IMR-90 (cell line): ENCODE data around the gene CDC42EP2. TPM values are rescaled to one million over a fixed set of nuclear protein-coding genes. Genes with fewer than 3 reads are reported as not detected.

ENCODE experiments used
- ATAC-seq: fragments of 200-7000 bp; cut with Tn5 transposase; 2 replicates; pipeline ENCODE4 v1.9.1; 2020; ENCODE audit warnings: low read depth, mild to moderate bottlenecking, moderate library complexity
- BruUV-seq: library from RNA; stranded (reverse); fragments of 400-500 nt; replicated peaks from 2 replicates; lab custom pipeline; 2021; lab: Mats Ljungman, UMichigan
- CTCF ChIA-PET: fragments of 300-600 bp; formaldehyde crosslinking; extraction: SDS; loops from one replicate; lab custom pipeline; 2021; ENCODE audit warnings: antibody characterized with exemption; lab: Yijun Ruan, JAX
- POLR2A ChIA-PET: fragments of 300-600 bp; sonication (Branson Sonifier 250); formaldehyde crosslinking; loops from one replicate; lab custom pipeline; 2022; ENCODE audit warnings: antibody characterized with exemption; ENCODE audit not compliant: unreplicated experiment; lab: Charles Lee
- DNase-seq: peaks from one replicate; pipeline ENCODE4 v3.0.0; 2013
- H2AFZ ChIP-seq: replicated peaks from 2 replicates; pipeline ENCODE3; 2013; ENCODE audit warnings: low read length, mild to moderate bottlenecking; ENCODE audit not compliant: poor library complexity
- H2AK5ac ChIP-seq: 2 replicates; pipeline ENCODE4 v1.6.1; 2013; ENCODE audit warnings: low read depth, low read length, inconsistent platforms
- H2AK9ac ChIP-seq: replicated peaks from 2 replicates; pipeline ENCODE3; 2013; ENCODE audit warnings: mild to moderate bottlenecking, low read depth, low read length, moderate library complexity; ENCODE audit not compliant: poor library complexity
- H2BK120ac ChIP-seq: 2 replicates; pipeline ENCODE4 v1.6.1; 2013; ENCODE audit warnings: low read depth, low read length, inconsistent platforms
- H2BK15ac ChIP-seq: 3 replicates; pipeline ENCODE4 v1.6.1; 2013; ENCODE audit warnings: low read depth, low read length, inconsistent platforms
- H2BK20ac ChIP-seq: 2 replicates; pipeline ENCODE4 v1.6.1; 2013; ENCODE audit warnings: low read depth, mild to moderate bottlenecking, inconsistent platforms, low read length, moderate library complexity
- H2BK5ac ChIP-seq: 2 replicates; pipeline ENCODE4 v1.6.1; 2013; ENCODE audit warnings: mild to moderate bottlenecking, low read depth, low read length, inconsistent platforms; ENCODE audit not compliant: poor library complexity, severe bottlenecking
- H3K14ac ChIP-seq: replicated peaks from 2 replicates; pipeline ENCODE4 v1.6.1; 2013; ENCODE audit warnings: low read depth, low read length, inconsistent platforms
- H3K18ac ChIP-seq: 2 replicates; pipeline ENCODE4 v1.6.1; 2013; ENCODE audit warnings: low read depth, low read length, control low read depth
- H3K23ac ChIP-seq: 2 replicates; pipeline ENCODE4 v1.6.1; 2013; ENCODE audit warnings: low read depth, low read length, inconsistent platforms
- H3K27ac ChIP-seq: 2 replicates; pipeline ENCODE4 v1.5.1; 2013; ENCODE audit warnings: mild to moderate bottlenecking, control low read depth, low read length; ENCODE audit not compliant: insufficient read depth
- H3K27me3 ChIP-seq: 2 replicates; pipeline ENCODE4 v1.6.1; 2013; ENCODE audit warnings: low read length; ENCODE audit not compliant: control insufficient read depth, insufficient read depth
- H3K36me3 ChIP-seq: 2 replicates; pipeline ENCODE4 v1.6.1; 2013; ENCODE audit warnings: low read length, mixed read lengths; ENCODE audit not compliant: control insufficient read depth, insufficient read depth
- H3K4ac ChIP-seq: 2 replicates; pipeline ENCODE4 v1.6.1; 2013; ENCODE audit warnings: low read depth, low read length, inconsistent platforms
- H3K4me1 ChIP-seq: 2 replicates; pipeline ENCODE4 v1.6.1; 2013; ENCODE audit warnings: low read length, mixed read lengths; ENCODE audit not compliant: control insufficient read depth, insufficient read depth
- H3K4me2 ChIP-seq: 2 replicates; pipeline ENCODE4 v1.6.1; 2013; ENCODE audit warnings: low read depth, mild to moderate bottlenecking, control low read depth, low read length, moderate library complexity
- H3K4me3 ChIP-seq: 2 replicates; pipeline ENCODE4 v1.5.1; 2013; ENCODE audit warnings: low read depth, mild to moderate bottlenecking, control low read depth, low read length, moderate library complexity; ENCODE audit not compliant: insufficient read depth
- H3K56ac ChIP-seq: 2 replicates; pipeline ENCODE4 v1.6.1; 2013; ENCODE audit warnings: low read length, inconsistent platforms; ENCODE audit not compliant: insufficient read depth; ENCODE audit errors: extremely low read depth
- H3K79me1 ChIP-seq, 2 experiments: 2 replicates each; pipeline ENCODE4 v1.6.1; 2013; ENCODE audit warnings: low read length in 2 of 2, inconsistent platforms in 1 of 2, low read depth in 1 of 2
- H3K9ac ChIP-seq: 2 replicates; pipeline ENCODE4 v1.6.1; 2013; ENCODE audit warnings: low read depth, low read length, control low read depth
- H3K9me1 ChIP-seq: 2 replicates; pipeline ENCODE4 v1.6.1; 2013; ENCODE audit warnings: low read length, inconsistent platforms; ENCODE audit not compliant: insufficient read depth
- H3K9me3 ChIP-seq: 2 replicates; pipeline ENCODE4 v1.6.1; 2013; ENCODE audit warnings: low read length; ENCODE audit not compliant: control insufficient read depth, insufficient read depth
- H4K20me1 ChIP-seq: 2 replicates; pipeline ENCODE4 v1.6.1; 2013; ENCODE audit warnings: low read length, inconsistent platforms; ENCODE audit not compliant: insufficient read depth
- H4K5ac ChIP-seq: 2 replicates; pipeline ENCODE4 v1.6.1; 2013; ENCODE audit warnings: mild to moderate bottlenecking, low read depth, low read length, control low read depth
- H4K8ac ChIP-seq, 2 experiments: 2 replicates each; pipeline ENCODE4 v1.6.1; 2013; ENCODE audit warnings: low read depth in 2 of 2, low read length in 2 of 2, control low read depth in 1 of 2, inconsistent platforms in 1 of 2
- H4K91ac ChIP-seq: 2 replicates; pipeline ENCODE4 v1.6.1; 2013; ENCODE audit warnings: low read depth, low read length, inconsistent platforms; ENCODE audit not compliant: insufficient read depth
- BHLHE40 ChIP-seq: fragments of 150-350 bp; IDR thresholded peaks from 2 replicates; pipeline ENCODE4 v1.6.1; 2016; ENCODE audit warnings: mild to moderate bottlenecking, low read depth, low read length
- CEBPB ChIP-seq: IDR thresholded peaks from 2 replicates; pipeline ENCODE4 v1.6.1; 2012; ENCODE audit warnings: low read depth, low read length, improper control_type of control experiment
- CHD1 ChIP-seq: IDR thresholded peaks from 2 replicates; pipeline ENCODE4 v1.6.1; 2012; ENCODE audit warnings: low read depth, low read length, improper control_type of control experiment
- FOS ChIP-seq: fragments of 150-350 bp; IDR thresholded peaks from 2 replicates; pipeline ENCODE4 v1.6.1; 2016; ENCODE audit warnings: low read depth, low read length
- MAFK ChIP-seq: IDR thresholded peaks from 2 replicates; pipeline ENCODE4 v1.6.1; 2012; ENCODE audit warnings: low read depth, low read length, improper control_type of control experiment
- MAZ ChIP-seq: IDR thresholded peaks from 2 replicates; pipeline ENCODE4 v1.6.1; 2012; ENCODE audit warnings: low read depth, mild to moderate bottlenecking, low read length, improper control_type of control experiment, moderate library complexity, borderline replicate concordance
- MXI1 ChIP-seq: IDR thresholded peaks from 2 replicates; pipeline ENCODE4 v1.6.1; 2012; ENCODE audit warnings: low read depth, mild to moderate bottlenecking, low read length, moderate library complexity, borderline replicate concordance
- RAD21 ChIP-seq: IDR thresholded peaks from 2 replicates; pipeline ENCODE4 v1.6.1; 2012; ENCODE audit warnings: low read length, improper control_type of control experiment
- RCOR1 ChIP-seq: IDR thresholded peaks from 2 replicates; pipeline ENCODE4 v1.6.1; 2012; ENCODE audit warnings: mild to moderate bottlenecking, low read length, improper control_type of control experiment; ENCODE audit not compliant: insufficient replicate concordance
- RFX5 ChIP-seq: IDR thresholded peaks from 2 replicates; pipeline ENCODE4 v1.8.0; 2012; ENCODE audit warnings: low read depth, mild to moderate bottlenecking, low read length, moderate library complexity
- WGBS, 2 experiments: methylation state at CpG; one replicate each; pipeline versions ENCODE4 v1.1.5 to v1.1.7; 2013; ENCODE audit warnings: missing lambda C conversion rate in 2 of 2; ENCODE audit not compliant: insufficient read length in 1 of 2; ENCODE audit errors: extremely low coverage in 2 of 2; 5-methylcytosine and 5-hydroxymethylcytosine counted together
- dilution Hi-C: fragments of 300-500 bp; cut with HindIII; formaldehyde crosslinking; loops from one replicate; pipeline ENCODE4 v1.14.3; 2018; ENCODE audit warnings: low sequenced_read_pairs; ENCODE audit not compliant: unreplicated experiment
- in situ Hi-C: fragments of 300-500 bp; cut with MboI; formaldehyde crosslinking; loops from 3 replicates; pipeline ENCODE4 v1.14.3; 2019; ENCODE audit warnings: low sequenced_read_pairs, inconsistent platforms, mixed read lengths
- intact Hi-C: fragments of 100-400 bp; cut with micrococcal nuclease; formaldehyde crosslinking; loops from 2 replicates; pipeline ENCODE4 v1.10.0; 2022
- polyA plus RNA-seq, 3 experiments: library from polyadenylated mRNA; depleted of rRNA; stranded (reverse); fragments of >200 nt; gene quantifications; 2 replicates each; pipeline ENCODE4 v1.2.3, GENCODE V29; 2012; ENCODE audit warnings: low replicate concordance in 1 of 3
- total RNA-seq: library from RNA; depleted of rRNA; stranded (reverse); fragments of >200 nt; gene quantifications from 2 replicates; pipeline ENCODE4 v1.2.3, GENCODE V29; 2012
- TF ChIP-seq, protein P1 (sequence below): conservative IDR thresholded peaks from 2 replicates; pipeline ENCODE4 v1.5.1; 2012; ENCODE audit warnings: mild to moderate bottlenecking, low read depth, low read length, improper control_type of control experiment
- TF ChIP-seq, protein P2 (sequence below): fragments of 150-350 bp; IDR thresholded peaks from 2 replicates; pipeline ENCODE4 v1.6.1; 2016; ENCODE audit warnings: low read depth, mild to moderate bottlenecking, low read length, moderate library complexity, borderline replicate concordance

Gene CDC42EP2
- total and polyA plus RNA-seq, 2 of the 4 experiments (the other 2 are of a cell fraction), result 5.2 to 27.5 TPM

DNA sequence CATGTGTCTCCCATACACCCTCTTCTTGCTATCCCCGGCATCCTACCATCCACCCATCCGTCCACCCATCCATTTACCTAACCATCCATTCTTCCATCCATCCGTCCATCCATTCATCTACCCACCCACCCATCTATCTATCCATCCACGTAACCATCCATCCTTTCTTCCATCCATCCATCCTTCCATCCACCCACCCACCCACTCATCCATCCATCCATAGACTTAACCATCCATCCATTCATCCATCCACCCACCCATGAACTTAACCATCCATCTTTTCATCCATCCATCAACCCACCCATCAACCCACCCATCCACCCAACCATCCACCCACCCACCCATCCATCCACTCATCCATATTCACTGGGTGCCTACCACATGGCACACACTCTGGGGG is 10.6 kb upstream of the CDC42EP2 start:
- DNase-seq, result no peak
- H3K27ac ChIP-seq, result peak overlapping the region; percentile 84; the same call in 1 of the 2 replicates
- H3K27me3 ChIP-seq, result no peaks in the 10 kb centered on the region
- no peak overlapping the region for H3K14ac ChIP-seq
- in situ Hi-C loops, result no loop called here
- H3K36me3 ChIP-seq, result no peaks in the 10 kb centered on the region
- H3K4me3 ChIP-seq, result no peak overlapping the region
- H4K8ac ChIP-seq, result no peak overlapping the region
- dilution Hi-C loops, result no loop called here
- no peak overlapping the region for H2AFZ ChIP-seq
- H3K9ac ChIP-seq, result no peak overlapping the region
- H3K4me2 ChIP-seq, result no peak overlapping the region
- TF ChIP-seq BHLHE40 (no peak), FOS (no peak), RCOR1 (no peak), CHD1 (no peak), CEBPB (no peak), RFX5 (no peak), RAD21 (no peak), MXI1 (no peak), MAZ (no peak), MAFK (no peak)
- TF ChIP-seq, protein P1, sequence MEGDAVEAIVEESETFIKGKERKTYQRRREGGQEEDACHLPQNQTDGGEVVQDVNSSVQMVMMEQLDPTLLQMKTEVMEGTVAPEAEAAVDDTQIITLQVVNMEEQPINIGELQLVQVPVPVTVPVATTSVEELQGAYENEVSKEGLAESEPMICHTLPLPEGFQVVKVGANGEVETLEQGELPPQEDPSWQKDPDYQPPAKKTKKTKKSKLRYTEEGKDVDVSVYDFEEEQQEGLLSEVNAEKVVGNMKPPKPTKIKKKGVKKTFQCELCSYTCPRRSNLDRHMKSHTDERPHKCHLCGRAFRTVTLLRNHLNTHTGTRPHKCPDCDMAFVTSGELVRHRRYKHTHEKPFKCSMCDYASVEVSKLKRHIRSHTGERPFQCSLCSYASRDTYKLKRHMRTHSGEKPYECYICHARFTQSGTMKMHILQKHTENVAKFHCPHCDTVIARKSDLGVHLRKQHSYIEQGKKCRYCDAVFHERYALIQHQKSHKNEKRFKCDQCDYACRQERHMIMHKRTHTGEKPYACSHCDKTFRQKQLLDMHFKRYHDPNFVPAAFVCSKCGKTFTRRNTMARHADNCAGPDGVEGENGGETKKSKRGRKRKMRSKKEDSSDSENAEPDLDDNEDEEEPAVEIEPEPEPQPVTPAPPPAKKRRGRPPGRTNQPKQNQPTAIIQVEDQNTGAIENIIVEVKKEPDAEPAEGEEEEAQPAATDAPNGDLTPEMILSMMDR, result no peak
- TF ChIP-seq, protein P2, sequence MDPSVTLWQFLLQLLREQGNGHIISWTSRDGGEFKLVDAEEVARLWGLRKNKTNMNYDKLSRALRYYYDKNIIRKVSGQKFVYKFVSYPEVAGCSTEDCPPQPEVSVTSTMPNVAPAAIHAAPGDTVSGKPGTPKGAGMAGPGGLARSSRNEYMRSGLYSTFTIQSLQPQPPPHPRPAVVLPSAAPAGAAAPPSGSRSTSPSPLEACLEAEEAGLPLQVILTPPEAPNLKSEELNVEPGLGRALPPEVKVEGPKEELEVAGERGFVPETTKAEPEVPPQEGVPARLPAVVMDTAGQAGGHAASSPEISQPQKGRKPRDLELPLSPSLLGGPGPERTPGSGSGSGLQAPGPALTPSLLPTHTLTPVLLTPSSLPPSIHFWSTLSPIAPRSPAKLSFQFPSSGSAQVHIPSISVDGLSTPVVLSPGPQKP, result no peak
- 93 to 100% methylated on average over 4 of the region's 4 CpGs for WGBS, 2 experiments
- no peak overlapping the region for H2BK120ac ChIP-seq
- no TSS peak for BruUV-seq
- CTCF ChIA-PET, result no interaction called here
- H3K79me1 ChIP-seq, result peaks cover 7 to 50% of the 10 kb centered on the region in 2 experiments; a peak in 3 of 4 replicates
- no peak overlapping the region; the same call in 2 of the 3 replicates for H2BK15ac ChIP-seq
- intact Hi-C loops, result no loop called here
- H3K9me1 ChIP-seq, result peaks cover 56% of the 10 kb centered on the region
- POLR2A ChIA-PET, result no interaction called here
- H3K23ac ChIP-seq, result no peak overlapping the region; the same call in 1 of the 2 replicates
- peak overlapping the region; percentile 84 for H2AK5ac ChIP-seq
- H2BK20ac ChIP-seq, result no peak overlapping the region
- no peak overlapping the region for H4K91ac ChIP-seq
- H3K4ac ChIP-seq, result peak overlapping the region; percentile 50; the same call in 1 of the 2 replicates
- no peak for ATAC-seq
- no peak overlapping the region for H3K18ac ChIP-seq
- peaks cover 46% of the 10 kb centered on the region for H3K4me1 ChIP-seq
- H2AK9ac ChIP-seq, result no peak overlapping the region
- no peak overlapping the region for H3K56ac ChIP-seq
- peak overlapping the region; percentile 16 for H2BK5ac ChIP-seq
- no peaks in the 10 kb centered on the region for H3K9me3 ChIP-seq
- H4K20me1 ChIP-seq, result peaks cover 9% of the 10 kb centered on the region
- no peak overlapping the region for H4K5ac ChIP-seq
